Measurements from ENCODE around the gene SEC24D. TPM values are rescaled to one million over a fixed set of nuclear protein-coding genes. Genes with fewer than 3 reads are reported as not detected.

Gene SEC24D
- total RNA-seq, 1 experiment from 2014 or later: 32.0 TPM

- no peaks in the 10 kb centered on the region for H3K27me3 Mint-ChIP-seq (ENCODE audit: insufficient read depth, unreplicated experiment)
- H3K4me1 ChIP-seq: no peaks in the 10 kb centered on the region
- DNase-seq: no peak
- no peaks in the 10 kb centered on the region for H3K36me3 ChIP-seq (ENCODE audit: control insufficient read depth, insufficient read depth, low read length)
- H3K4me3 Mint-ChIP-seq (ENCODE audit: unreplicated experiment): no peak overlapping the region
- TF ChIP-seq, protein P1, sequence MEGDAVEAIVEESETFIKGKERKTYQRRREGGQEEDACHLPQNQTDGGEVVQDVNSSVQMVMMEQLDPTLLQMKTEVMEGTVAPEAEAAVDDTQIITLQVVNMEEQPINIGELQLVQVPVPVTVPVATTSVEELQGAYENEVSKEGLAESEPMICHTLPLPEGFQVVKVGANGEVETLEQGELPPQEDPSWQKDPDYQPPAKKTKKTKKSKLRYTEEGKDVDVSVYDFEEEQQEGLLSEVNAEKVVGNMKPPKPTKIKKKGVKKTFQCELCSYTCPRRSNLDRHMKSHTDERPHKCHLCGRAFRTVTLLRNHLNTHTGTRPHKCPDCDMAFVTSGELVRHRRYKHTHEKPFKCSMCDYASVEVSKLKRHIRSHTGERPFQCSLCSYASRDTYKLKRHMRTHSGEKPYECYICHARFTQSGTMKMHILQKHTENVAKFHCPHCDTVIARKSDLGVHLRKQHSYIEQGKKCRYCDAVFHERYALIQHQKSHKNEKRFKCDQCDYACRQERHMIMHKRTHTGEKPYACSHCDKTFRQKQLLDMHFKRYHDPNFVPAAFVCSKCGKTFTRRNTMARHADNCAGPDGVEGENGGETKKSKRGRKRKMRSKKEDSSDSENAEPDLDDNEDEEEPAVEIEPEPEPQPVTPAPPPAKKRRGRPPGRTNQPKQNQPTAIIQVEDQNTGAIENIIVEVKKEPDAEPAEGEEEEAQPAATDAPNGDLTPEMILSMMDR (IDR thresholded peaks at IDR 0.05; ENCODE audit: insufficient read depth in 1 of 2, low read depth in 1 of 2, low read length in 1 of 2, severe bottlenecking in 1 of 2, unreplicated experiment in 1 of 2): no peak
- no peak overlapping the region for H3K4me3 ChIP-seq (ENCODE audit: low read depth, low read length)
- H3K4me1 Mint-ChIP-seq (ENCODE audit: low read depth, unreplicated experiment): no peaks in the 10 kb centered on the region
- H3K27ac Mint-ChIP-seq (ENCODE audit: unreplicated experiment): no peak overlapping the region
- ChIA-PET CTCF (no interaction called here), POLR2A (no interaction called here)
- intact Hi-C loops (cut with micrococcal nuclease; ENCODE audit: unreplicated experiment): no loop called here
- H3K9me3 ChIP-seq: no peaks in the 10 kb centered on the region
- peaks cover 51% of the 10 kb centered on the region for H3K36me3 Mint-ChIP-seq (ENCODE audit: insufficient read depth, unreplicated experiment)
- no TSS peak for BruUV-seq (replicated peaks)
- no peaks in the 10 kb centered on the region for H3K27me3 ChIP-seq (replicated peaks; ENCODE audit: control insufficient read depth, insufficient read depth, low read length)
- no peaks in the 10 kb centered on the region for H3K9me3 Mint-ChIP-seq (ENCODE audit: unreplicated experiment)
Measured at GRCh38 chr4:118730683-118731082, 105.2 kb downstream of the SEC24D start.

GRCh38 chr4:118729287-118730286 is 106.3 kb downstream of the SEC24D start:
- intact Hi-C loops (cut with micrococcal nuclease; ENCODE audit: unreplicated experiment): no loop called here
- CTCF ChIA-PET: no interaction called here
- H3K27ac Mint-ChIP-seq (ENCODE audit: unreplicated experiment): no peak overlapping the region

GRCh38 chr4:118727360-118727759 is 108.6 kb downstream of the SEC24D start:
- TF ChIP-seq, protein P1 (IDR thresholded peaks at IDR 0.05; ENCODE audit: insufficient read depth in 1 of 2, low read depth in 1 of 2, low read length in 1 of 2, severe bottlenecking in 1 of 2, unreplicated experiment in 1 of 2): no peak
- ChIA-PET POLR2A (no interaction called here), CTCF (no interaction called here)
- Histone ChIP-seq H3K4me3 (ENCODE audit: low read depth, low read length) (no peak overlapping the region), H3K27me3 (replicated peaks; ENCODE audit: control insufficient read depth, insufficient read depth, low read length) (no peaks in the 10 kb centered on the region), H3K36me3 (ENCODE audit: control insufficient read depth, insufficient read depth, low read length) (no peaks in the 10 kb centered on the region), H3K4me1 (no peaks in the 10 kb centered on the region), H3K9me3 (no peaks in the 10 kb centered on the region)
- intact Hi-C loops (cut with micrococcal nuclease; ENCODE audit: unreplicated experiment): no loop called here
- no peaks in the 10 kb centered on the region for H3K27me3 Mint-ChIP-seq (ENCODE audit: insufficient read depth, unreplicated experiment)
- peaks cover 41% of the 10 kb centered on the region for H3K36me3 Mint-ChIP-seq (ENCODE audit: insufficient read depth, unreplicated experiment)
- no peaks in the 10 kb centered on the region for H3K4me1 Mint-ChIP-seq (ENCODE audit: low read depth, unreplicated experiment)
- no peak overlapping the region for H3K4me3 Mint-ChIP-seq (ENCODE audit: unreplicated experiment)
- BruUV-seq (replicated peaks): no TSS peak
- no peak for DNase-seq
- H3K27ac Mint-ChIP-seq (ENCODE audit: unreplicated experiment): no peak overlapping the region
- no peaks in the 10 kb centered on the region for H3K9me3 Mint-ChIP-seq (ENCODE audit: unreplicated experiment)

More at GRCh38 chr4:118729287-118730286, 106.3 kb downstream of the SEC24D start:
- TF ChIP-seq, protein P1 (IDR thresholded peaks at IDR 0.05; ENCODE audit: insufficient read depth in 1 of 2, low read depth in 1 of 2, low read length in 1 of 2, severe bottlenecking in 1 of 2, unreplicated experiment in 1 of 2): no peak
- Mint-ChIP-seq H3K27me3 (ENCODE audit: insufficient read depth, unreplicated experiment) (no peaks in the 10 kb centered on the region), H3K36me3 (ENCODE audit: insufficient read depth, unreplicated experiment) (peaks cover 49% of the 10 kb centered on the region), H3K4me1 (ENCODE audit: low read depth, unreplicated experiment) (no peaks in the 10 kb centered on the region), H3K9me3 (ENCODE audit: unreplicated experiment) (no peaks in the 10 kb centered on the region), H3K4me3 (ENCODE audit: unreplicated experiment) (no peak overlapping the region)
- Histone ChIP-seq H3K36me3 (ENCODE audit: control insufficient read depth, insufficient read depth, low read length) (no peaks in the 10 kb centered on the region), H3K4me1 (no peaks in the 10 kb centered on the region), H3K27me3 (replicated peaks; ENCODE audit: control insufficient read depth, insufficient read depth, low read length) (no peaks in the 10 kb centered on the region), H3K9me3 (no peaks in the 10 kb centered on the region), H3K4me3 (ENCODE audit: low read depth, low read length) (no peak overlapping the region)
- no TSS peak for BruUV-seq (replicated peaks)
- no peak for DNase-seq
- POLR2A ChIA-PET: no interaction called here
